ENCODE data around the gene TTC34. TPM values are rescaled to one million over a fixed set of nuclear protein-coding genes. Genes with fewer than 3 reads are reported as not detected.

Gene TTC34, protein sequence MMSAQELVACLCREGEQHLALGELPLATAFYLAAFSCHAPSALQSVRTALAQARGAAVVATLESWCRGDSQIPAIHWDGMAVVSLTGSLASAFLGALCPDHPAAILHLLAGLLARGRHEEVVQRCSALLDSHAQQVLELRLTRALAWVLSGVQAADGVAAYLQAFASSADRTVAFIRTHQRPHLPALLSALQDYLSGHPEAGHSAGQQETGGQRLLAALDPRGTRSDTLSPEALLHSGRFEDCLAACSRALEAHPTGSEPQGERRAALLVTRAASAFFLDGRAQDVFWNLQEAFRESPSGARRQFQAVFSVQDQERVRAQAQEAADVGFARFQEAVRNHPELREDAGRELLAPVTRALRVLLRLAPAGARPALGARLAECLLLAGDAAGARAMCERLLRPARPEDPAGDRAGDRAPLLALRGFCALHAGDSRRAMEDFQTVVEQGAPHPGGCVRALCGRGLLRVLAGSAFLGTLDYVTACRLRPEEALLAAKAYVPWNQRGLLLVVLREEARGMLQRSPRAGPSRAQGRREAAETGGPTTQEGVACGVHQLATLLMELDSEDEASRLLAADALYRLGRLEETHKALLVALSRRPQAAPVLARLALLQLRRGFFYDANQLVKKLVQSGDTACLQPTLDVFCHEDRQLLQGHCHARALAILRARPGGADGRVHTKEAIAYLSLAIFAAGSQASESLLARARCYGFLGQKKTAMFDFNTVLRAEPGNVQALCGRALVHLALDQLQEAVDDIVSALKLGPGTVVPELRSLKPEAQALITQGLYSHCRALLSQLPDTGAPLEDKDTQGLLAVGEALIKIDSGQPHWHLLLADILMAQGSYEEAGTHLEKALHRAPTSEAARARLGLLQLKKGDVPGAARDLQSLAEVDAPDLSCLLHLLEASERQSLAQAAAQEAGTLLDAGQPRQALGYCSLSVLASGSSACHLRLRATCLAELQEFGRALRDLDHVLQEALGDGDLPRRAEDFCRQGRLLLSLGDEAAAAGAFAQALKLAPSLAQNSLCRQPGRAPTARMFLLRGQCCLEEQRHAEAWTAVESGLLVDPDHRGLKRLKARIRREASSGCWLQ
- total RNA-seq (1 to 10 TPM in 2 of 4 donors, under 1 TPM in 2; 0.53 to 1.5 (median 0.94) TPM), polyA plus RNA-seq (0.27 TPM)
- long read RNA-seq, donor 1, partial matches to known transcripts, result 0 of 1 reads
- long read RNA-seq, donor 1, other reads (novel, unspliced or antisense), result 1 of 1 reads
- long read RNA-seq, donor 2, result 0 reads
- long read RNA-seq, donor 3, result 0 reads
- long read RNA-seq, donor 4, result 0 reads

DNA sequence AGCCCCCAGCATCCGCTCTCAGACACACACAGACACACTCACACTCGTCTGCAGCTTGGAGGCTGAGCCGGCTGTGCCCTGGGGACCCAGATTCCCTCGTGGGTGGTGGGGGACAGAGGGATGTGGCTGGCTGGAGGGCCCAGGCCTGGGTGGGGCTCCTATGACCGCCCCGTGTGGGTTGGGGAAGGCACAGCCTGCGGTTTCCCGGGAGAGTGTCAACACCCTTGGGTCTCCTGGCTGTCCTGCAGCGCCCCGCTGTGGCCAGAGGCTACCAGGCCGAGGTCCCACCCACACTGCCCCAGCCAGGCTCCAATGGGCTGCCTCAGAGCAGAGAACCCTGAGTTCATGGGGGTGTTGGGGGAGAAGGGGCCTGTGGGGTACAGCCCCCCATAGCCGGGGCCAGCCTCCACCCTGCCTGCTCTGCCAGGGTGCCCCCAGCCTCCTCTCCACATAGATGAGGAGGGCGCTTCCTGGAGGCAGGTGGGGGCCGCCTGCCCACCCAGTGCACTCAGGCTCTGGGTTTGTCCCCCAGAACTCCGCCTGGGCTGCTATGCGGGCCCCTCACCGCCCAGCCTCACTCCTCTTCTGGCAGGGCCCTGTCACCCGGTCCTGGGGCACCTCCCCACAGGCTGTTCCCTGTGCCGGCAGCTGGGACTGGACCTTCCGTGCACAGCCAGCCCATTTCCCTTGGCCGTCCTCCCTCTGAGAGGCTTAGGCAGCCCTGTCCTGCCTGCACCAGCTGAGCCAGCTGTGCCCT is at the start of gene TTC34:
TTC34 (minus strand) TSS at position 159 of the 757 bp plus-strand sequence. CDS start 866 bp downstream, outside the sequence.
- Histone ChIP-seq H3K9me3 (ENCODE audit: control insufficient read depth, low read length) (no peaks in the 10 kb centered on the region), H3K4me1 (ENCODE audit: control insufficient read depth, insufficient read depth, low read length) (no peaks in the 10 kb centered on the region), H3K27ac (ENCODE audit: low read length) (no peak within 1 kb of the TSS), H3K27me3 (ENCODE audit: control insufficient read depth, insufficient read depth) (no peaks in the 10 kb centered on the region), H3K4me3 (ENCODE audit: low read length) (no peak within 1 kb of the TSS)
- peak in 1 of 2 donors; percentile 39 for ATAC-seq
- DNase-seq, result peak in 2 of 3 donors; percentile 29 to 52
- intact Hi-C loops (cut with DNase I), result loop anchor here in 1 of 4 donors (10.0 kb wide), 1 partner anchor 357 kb away; no protein-coding TSS in a partner anchor
- WGBS, result 32% methylated on average over 21 of the region's 21 CpGs

DNA sequence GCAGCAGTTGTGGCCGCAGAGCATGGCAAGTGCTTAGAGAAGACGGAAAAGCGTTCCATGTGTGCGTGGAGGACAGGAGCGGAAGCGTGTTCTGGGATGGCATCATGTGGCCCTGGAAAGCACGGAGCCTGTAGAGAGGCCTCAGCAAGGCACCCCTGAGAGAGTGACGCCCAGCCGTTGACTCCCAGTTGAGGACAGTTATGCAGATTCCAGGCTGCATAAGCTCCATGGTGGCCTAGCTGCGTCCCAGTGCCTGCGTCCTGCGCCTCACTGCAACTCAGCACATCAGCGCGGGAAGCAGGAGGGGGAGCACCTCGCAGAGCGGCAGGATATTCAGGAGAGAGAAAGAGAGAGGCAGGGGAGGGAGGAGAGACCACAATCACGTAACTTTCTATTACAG is 49.0 kb upstream of the TTC34 start:
- Histone ChIP-seq H3K27me3 (ENCODE audit: control insufficient read depth, insufficient read depth) (no peaks in the 10 kb centered on the region), H3K4me1 (ENCODE audit: control insufficient read depth, insufficient read depth, low read length) (no peaks in the 10 kb centered on the region), H3K4me3 (ENCODE audit: low read length) (no peak overlapping the region), H3K27ac (ENCODE audit: low read length) (no peak overlapping the region), H3K9me3 (ENCODE audit: control insufficient read depth, low read length) (no peaks in the 10 kb centered on the region)
- 52% methylated on average over 17 of the region's 17 CpGs for WGBS
- intact Hi-C loops (cut with DNase I), result no loop called here
- ATAC-seq (no peak), DNase-seq (no peak)

DNA sequence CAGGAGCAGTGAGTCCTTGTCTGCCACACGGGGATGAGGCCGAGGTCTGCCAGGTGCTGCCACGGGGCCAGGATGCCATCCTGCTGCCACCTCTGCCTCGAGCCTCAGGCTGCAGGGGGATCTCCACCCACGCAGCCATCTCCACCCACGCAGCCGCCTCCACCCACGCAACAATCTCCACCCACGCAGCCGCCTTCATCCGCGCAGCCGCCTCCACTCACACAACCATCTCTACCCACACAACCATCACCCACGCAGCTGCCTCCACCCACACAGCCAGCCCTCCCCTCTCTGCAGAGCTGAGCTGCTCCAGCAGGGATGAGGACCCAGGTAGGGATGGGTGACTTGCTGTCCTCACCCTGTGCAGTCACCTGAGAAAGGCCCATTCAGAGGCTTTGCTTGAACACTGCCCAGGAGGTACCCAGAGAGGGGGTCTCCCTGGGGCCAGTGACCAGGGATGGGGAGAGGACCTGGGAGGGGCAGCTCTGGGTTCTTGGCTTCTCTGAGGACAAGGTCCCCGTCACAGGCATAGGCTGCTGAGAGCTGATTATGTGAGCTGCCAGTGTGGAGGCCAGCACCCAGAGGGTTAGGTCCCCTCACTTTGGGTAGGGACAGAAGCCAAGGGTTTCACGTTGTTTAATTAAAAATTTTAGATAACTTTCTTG is 46.6 kb upstream of the TTC34 start:
- intact Hi-C loops (cut with DNase I), result no loop called here
- Histone ChIP-seq H3K27ac (ENCODE audit: low read length) (no peak overlapping the region), H3K4me1 (ENCODE audit: control insufficient read depth, insufficient read depth, low read length) (no peaks in the 10 kb centered on the region), H3K27me3 (ENCODE audit: control insufficient read depth, insufficient read depth) (no peaks in the 10 kb centered on the region), H3K9me3 (ENCODE audit: control insufficient read depth, low read length) (no peaks in the 10 kb centered on the region), H3K4me3 (ENCODE audit: low read length) (no peak overlapping the region)
- 79% methylated on average over 16 of the region's 16 CpGs for WGBS
- DNase-seq, result peak in 2 of 3 donors; percentile 6 to 27
- ATAC-seq, result no peak

DNA sequence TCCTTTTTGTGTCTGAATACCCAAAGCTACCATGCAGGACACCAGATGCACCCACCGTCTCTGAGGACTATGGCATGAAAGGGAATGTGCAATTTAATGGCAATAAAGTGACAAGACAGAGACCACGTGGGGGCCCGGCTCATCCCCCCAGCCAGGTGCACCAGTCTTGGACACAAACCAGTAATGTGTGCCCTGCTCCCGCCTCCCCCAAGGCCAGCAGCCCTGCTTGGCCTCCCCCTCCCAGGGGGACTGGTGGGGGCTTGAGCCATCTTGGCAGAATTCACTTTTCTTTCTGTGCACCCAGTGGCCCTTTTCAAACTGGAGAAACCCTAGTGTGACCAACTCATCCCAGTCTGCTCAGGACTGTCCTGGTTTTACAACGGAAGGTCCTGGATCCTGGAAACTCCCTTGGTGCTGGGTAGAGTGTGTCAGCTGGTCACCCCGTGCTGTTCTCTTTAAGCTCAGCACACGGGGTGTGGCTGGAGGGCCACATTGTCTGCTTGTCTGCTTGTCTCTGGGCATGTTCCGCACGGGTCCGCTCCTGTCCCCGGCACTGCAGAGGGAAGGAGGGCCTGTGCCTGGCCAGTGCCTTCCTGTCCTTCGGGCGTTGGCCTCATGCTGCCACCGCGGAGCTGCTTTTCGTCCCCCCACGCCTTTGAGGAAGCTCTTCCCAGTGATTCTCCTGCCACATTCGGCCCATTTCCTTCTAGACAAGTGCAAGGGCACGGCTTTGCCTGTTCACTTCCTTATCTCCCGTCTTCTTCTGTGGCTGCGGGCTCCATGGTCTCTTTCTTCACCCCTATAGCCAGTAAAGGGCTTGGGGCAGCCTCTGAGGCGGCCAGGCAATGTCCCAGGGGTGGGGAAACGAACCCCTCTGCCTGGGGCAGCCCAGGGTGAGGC is 45.8 kb upstream of the TTC34 start:
- Histone ChIP-seq H3K27me3 (ENCODE audit: control insufficient read depth, insufficient read depth) (no peaks in the 10 kb centered on the region), H3K4me1 (ENCODE audit: control insufficient read depth, insufficient read depth, low read length) (no peaks in the 10 kb centered on the region), H3K4me3 (ENCODE audit: low read length) (no peak overlapping the region), H3K9me3 (ENCODE audit: control insufficient read depth, low read length) (no peaks in the 10 kb centered on the region), H3K27ac (ENCODE audit: low read length) (no peak overlapping the region)
- 60% methylated on average over 23 of the region's 23 CpGs for WGBS
- DNase-seq (peak in 1 of 3 donors; percentile 40), ATAC-seq (peak in 1 of 2 donors; percentile 31)
- intact Hi-C loops (cut with DNase I), result loop anchor here in 1 of 4 donors (2.0 kb wide), 1 partner anchor 25 kb away; no protein-coding TSS in a partner anchor

DNA sequence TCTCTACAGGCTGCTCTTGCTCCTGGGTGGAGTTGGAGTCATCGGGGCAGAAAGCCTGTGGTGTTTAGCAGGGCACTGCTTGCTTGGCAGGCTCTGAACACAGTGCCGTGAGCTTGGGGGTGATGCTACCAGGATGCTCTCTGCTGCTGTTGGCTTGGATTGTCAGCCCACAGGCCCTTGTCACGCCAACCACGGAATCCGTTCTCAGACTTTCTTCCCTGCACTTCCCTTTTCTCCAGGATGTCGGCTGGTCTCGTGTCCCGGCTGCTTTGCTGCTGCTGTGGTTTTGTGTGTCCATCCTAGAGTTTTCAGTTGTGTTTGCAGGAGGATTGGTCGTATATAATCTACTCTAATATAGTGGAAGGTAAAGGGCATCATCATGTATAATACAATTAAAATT is 44.4 kb upstream of the TTC34 start:
- H3K27me3 ChIP-seq (ENCODE audit: control insufficient read depth, insufficient read depth), result no peaks in the 10 kb centered on the region
- intact Hi-C loops (cut with DNase I), result loop anchor here in 1 of 4 donors (2.0 kb wide), 1 partner anchor 23 kb away; no protein-coding TSS in a partner anchor
- no peaks in the 10 kb centered on the region for H3K9me3 ChIP-seq (ENCODE audit: control insufficient read depth, low read length)
- no peak for ATAC-seq
- H3K27ac ChIP-seq (ENCODE audit: low read length), result no peak overlapping the region
- no peak for DNase-seq
- no peaks in the 10 kb centered on the region for H3K4me1 ChIP-seq (ENCODE audit: control insufficient read depth, insufficient read depth, low read length)
- no peak overlapping the region for H3K4me3 ChIP-seq (ENCODE audit: low read length)
- 73% methylated on average over 9 of the region's 9 CpGs for WGBS

DNA sequence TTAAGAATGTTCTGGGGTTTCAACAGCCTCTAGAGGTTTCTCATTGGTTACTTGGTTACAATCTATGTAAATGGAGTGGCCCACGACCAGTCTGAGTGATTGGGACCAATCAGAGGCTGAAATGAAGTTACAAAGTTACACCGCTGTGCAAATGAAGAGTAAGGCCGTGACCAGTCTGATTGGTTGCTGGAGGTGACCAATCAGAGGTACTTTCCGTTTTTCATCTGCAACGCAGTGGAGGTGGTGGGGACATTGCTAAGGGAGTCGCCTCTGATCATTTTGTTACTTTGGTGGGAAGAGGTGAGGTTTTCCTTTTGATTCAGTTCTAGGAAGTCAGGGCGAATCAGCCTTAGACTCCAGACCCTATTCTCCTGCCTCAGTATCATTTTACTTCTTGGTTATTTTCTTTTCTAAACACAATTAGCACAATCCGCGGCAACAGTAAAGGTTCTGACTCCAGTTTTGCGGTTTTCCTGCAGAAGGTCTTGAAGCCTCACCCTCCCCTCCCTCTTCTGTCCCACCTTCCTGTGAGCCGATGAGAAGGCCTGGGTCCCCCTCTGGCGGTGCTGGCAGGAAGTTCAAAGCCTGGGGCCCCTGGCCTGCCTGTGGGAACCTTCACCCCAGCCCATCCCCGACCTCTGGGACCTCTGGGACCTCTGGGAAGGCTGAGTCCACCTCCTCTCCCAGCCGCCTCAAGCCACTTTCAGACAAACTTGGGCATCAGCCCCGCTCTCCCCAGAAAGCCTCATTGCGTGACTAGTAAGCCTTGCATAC is 38.7 kb upstream of the TTC34 start:
- Histone ChIP-seq H3K4me1 (ENCODE audit: control insufficient read depth, insufficient read depth, low read length) (no peaks in the 10 kb centered on the region), H3K27me3 (ENCODE audit: control insufficient read depth, insufficient read depth) (no peaks in the 10 kb centered on the region), H3K9me3 (ENCODE audit: control insufficient read depth, low read length) (no peaks in the 10 kb centered on the region), H3K27ac (ENCODE audit: low read length) (no peak overlapping the region), H3K4me3 (ENCODE audit: low read length) (no peak overlapping the region)
- DNase-seq, result no peak
- intact Hi-C loops (cut with DNase I), result no loop called here
- WGBS, result 56% methylated on average over 16 of the region's 16 CpGs
- ATAC-seq, result no peak

DNA sequence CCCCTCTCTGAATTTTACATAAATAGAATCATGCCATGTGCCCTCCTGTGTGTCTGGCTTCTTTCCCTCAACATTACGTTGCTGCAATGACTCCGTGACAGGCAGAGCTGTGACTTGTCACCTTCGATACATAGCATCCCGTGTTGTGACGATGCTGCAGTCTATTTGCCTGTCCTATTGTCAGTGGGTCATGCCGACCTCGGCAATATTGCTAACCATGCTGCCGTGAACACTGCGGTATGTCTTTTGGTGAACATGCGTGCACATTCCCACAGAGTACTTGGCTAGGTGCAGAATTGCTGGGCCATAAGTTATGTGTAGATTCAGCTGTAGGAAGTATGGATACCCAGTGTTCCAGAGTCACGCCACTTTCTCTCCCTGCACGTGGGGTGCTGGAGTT is 36.3 kb upstream of the TTC34 start:
- Histone ChIP-seq H3K9me3 (ENCODE audit: control insufficient read depth, low read length) (no peaks in the 10 kb centered on the region), H3K4me1 (ENCODE audit: control insufficient read depth, insufficient read depth, low read length) (no peaks in the 10 kb centered on the region), H3K27me3 (ENCODE audit: control insufficient read depth, insufficient read depth) (no peaks in the 10 kb centered on the region), H3K4me3 (ENCODE audit: low read length) (no peak overlapping the region), H3K27ac (ENCODE audit: low read length) (no peak overlapping the region)
- ATAC-seq (no peak), DNase-seq (no peak)
- intact Hi-C loops (cut with DNase I), result no loop called here
- 85% methylated on average over 12 of the region's 12 CpGs for WGBS

DNA sequence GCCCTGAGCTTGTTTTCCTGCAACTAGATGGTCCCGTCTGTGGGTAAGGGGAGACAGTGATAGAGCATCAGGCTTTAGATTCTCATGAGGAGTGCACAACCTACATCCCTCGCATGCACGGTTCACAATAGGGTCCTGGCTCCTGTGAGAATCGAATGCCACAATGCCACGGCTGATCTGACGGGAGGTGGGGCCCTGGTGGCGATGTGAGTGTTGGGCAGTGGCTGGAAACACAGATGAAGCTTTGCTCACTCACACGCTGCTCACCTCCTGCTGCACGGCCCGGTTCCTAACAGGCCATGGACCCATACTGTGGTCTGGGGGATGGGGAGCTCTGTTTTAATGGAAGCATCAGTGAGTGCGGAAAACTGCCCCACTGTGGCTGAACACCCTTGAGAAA is 35.8 kb upstream of the TTC34 start:
- Histone ChIP-seq H3K9me3 (ENCODE audit: control insufficient read depth, low read length) (no peaks in the 10 kb centered on the region), H3K27ac (ENCODE audit: low read length) (no peak overlapping the region), H3K27me3 (ENCODE audit: control insufficient read depth, insufficient read depth) (no peaks in the 10 kb centered on the region), H3K4me1 (ENCODE audit: control insufficient read depth, insufficient read depth, low read length) (no peaks in the 10 kb centered on the region), H3K4me3 (ENCODE audit: low read length) (no peak overlapping the region)
- DNase-seq (no peak), ATAC-seq (no peak)
- WGBS, result 75% methylated on average over 11 of the region's 11 CpGs
- intact Hi-C loops (cut with DNase I), result no loop called here
